Mucosa of descending colon (tissue), 3 donors: ENCODE results near the gene MAML2. TPM values are rescaled to one million over a fixed set of nuclear protein-coding genes. Genes with fewer than 3 reads are reported as not detected.
A peak's percentile ranks its signal among the peaks of the same experiment; 100 is the strongest.

Experiments
- ATAC-seq: fragments of 200-7000 bp; cut with Tn5 transposase; one replicate; pipeline ENCODE4 v1.9.1; 2020; ENCODE audit warnings: mild to moderate bottlenecking, moderate library complexity
- DNase-seq, 3 donors: peaks; one replicate each; pipeline ENCODE4 v3.0.0-alpha.2; 2020
- H3K36me3 ChIP-seq: fragments of 200-600 bp; one replicate; pipeline ENCODE4 v1.8.0; 2021; ENCODE audit warnings: low read depth, mild to moderate bottlenecking
- H3K4me1 ChIP-seq: fragments of 200-600 bp; one replicate; pipeline ENCODE4 v1.8.0; 2021; ENCODE audit warnings: low read depth, mild to moderate bottlenecking
- H3K4me3 ChIP-seq: fragments of 200-600 bp; one replicate; pipeline ENCODE4 v1.8.0; 2021; ENCODE audit warnings: mild to moderate bottlenecking
- H3K9me3 ChIP-seq: fragments of 200-600 bp; one replicate; pipeline ENCODE4 v1.8.0; 2021; ENCODE audit warnings: mild to moderate bottlenecking
- intact Hi-C, 2 donors: fragments of 100-400 bp; cut with DNase I in 1 of 2; cut with micrococcal nuclease in 1 of 2; formaldehyde crosslinking; loops; one replicate each; pipeline versions ENCODE4 v1.11.0 to v1.11.1; 2022; cut with DNase I, micrococcal nuclease
- total RNA-seq, 3 donors: library from RNA; stranded (reverse); fragmentation: NEBNext Ultra II Directional in 2 of 3; extraction: Animal tissue kit (Norgen Biotek cat#: 25700) in 2 of 3; gene quantifications; one replicate each; pipeline versions ENCODE4 v1.2.1 to v1.2.4, GENCODE V29; 2021 to 2023
- TF ChIP-seq, protein P1 (sequence below): fragments of 200-600 bp; IDR thresholded peaks from one replicate; pipeline ENCODE4 v1.8.0; 2022; ENCODE audit warnings: antibody characterized with exemption, mild to moderate bottlenecking
- donor health status: DM: no; HTN: no; CAD: no; lungs with moderate emphysema.
- donor health status: DM: no; HTN: no; CAD: no.
- donor health status: DM: no; HTN: yes; CAD: no.

MAML2 gene
- total RNA-seq, 3 donors from 2014 or later = 15.2 to 26.4 (median 15.8) TPM

DNA sequence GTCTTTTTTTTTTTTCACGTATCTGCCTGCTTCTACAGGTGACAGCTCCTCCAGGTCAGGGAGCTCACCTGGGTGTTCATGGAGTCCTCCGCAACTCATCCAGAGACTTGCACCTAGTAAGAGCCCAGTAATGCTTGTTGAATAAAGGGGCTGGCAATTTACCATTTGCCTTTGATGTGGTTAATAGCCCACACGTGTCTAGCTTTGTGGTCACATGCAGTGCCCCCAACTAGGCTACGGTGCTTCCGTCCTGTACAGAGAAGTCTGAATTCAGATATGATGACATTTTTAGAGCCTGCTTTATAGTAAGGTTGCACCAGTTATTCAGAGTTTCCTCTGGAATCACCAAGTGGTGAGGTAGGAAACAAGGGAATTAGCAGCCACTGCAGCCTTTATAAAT is 219.7 kb downstream of the MAML2 start:
- intact Hi-C loops = no loop called here
- Histone ChIP-seq H3K9me3 (no peaks in the 10 kb centered on the region), H3K4me1 (peaks cover 6% of the 10 kb centered on the region), H3K4me3 (no peak overlapping the region), H3K36me3 (no peaks in the 10 kb centered on the region)
- no peak for ATAC-seq
- DNase-seq = no peak
- TF ChIP-seq, protein P1, sequence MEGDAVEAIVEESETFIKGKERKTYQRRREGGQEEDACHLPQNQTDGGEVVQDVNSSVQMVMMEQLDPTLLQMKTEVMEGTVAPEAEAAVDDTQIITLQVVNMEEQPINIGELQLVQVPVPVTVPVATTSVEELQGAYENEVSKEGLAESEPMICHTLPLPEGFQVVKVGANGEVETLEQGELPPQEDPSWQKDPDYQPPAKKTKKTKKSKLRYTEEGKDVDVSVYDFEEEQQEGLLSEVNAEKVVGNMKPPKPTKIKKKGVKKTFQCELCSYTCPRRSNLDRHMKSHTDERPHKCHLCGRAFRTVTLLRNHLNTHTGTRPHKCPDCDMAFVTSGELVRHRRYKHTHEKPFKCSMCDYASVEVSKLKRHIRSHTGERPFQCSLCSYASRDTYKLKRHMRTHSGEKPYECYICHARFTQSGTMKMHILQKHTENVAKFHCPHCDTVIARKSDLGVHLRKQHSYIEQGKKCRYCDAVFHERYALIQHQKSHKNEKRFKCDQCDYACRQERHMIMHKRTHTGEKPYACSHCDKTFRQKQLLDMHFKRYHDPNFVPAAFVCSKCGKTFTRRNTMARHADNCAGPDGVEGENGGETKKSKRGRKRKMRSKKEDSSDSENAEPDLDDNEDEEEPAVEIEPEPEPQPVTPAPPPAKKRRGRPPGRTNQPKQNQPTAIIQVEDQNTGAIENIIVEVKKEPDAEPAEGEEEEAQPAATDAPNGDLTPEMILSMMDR = no peak

- TF ChIP-seq, protein P1 = no peak
- Histone ChIP-seq H3K36me3 (no peaks in the 10 kb centered on the region), H3K4me3 (no peak overlapping the region), H3K4me1 (peaks cover 3% of the 10 kb centered on the region), H3K9me3 (no peaks in the 10 kb centered on the region)
- intact Hi-C loops = no loop called here
- no peak for ATAC-seq
- no peak for DNase-seq
Observed at GRCh38 chr11:96122601-96123074, 220.4 kb downstream of the MAML2 start.

DNA sequence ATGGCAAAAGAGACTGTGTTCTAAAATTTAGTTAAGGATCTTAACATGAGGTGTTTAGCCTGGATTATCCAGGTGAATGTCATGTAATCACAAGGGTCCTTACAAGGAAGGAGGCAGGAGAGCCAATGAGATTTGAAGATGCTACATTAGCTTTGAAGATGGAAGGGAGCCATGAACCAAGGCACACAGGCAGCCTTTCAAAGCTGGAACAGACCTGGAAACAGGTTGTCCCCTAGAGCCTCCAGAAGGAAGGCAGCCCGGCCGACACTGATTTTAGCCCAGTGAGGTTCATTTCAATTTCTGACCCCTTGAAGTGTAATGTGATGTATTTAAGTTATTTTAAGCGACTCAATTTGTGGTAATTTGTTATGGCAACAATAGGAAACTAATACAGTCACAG is 223.8 kb downstream of the MAML2 start:
- no peaks in the 10 kb centered on the region for H3K9me3 ChIP-seq
- intact Hi-C loops = no loop called here

GRCh38 chr11:96116376-96116775 is 226.6 kb downstream of the MAML2 start:
- Histone ChIP-seq H3K4me1 (no peaks in the 10 kb centered on the region), H3K36me3 (no peaks in the 10 kb centered on the region), H3K4me3 (no peak overlapping the region), H3K9me3 (no peaks in the 10 kb centered on the region)
- no peak for ATAC-seq
- DNase-seq = no peak
- intact Hi-C loops = no loop called here
- TF ChIP-seq, protein P1 = no peak

More for the DNA sequence above, 223.8 kb downstream of the MAML2 start:
- TF ChIP-seq, protein P1 = no peak
- Histone ChIP-seq H3K4me3 (no peak overlapping the region), H3K4me1 (no peaks in the 10 kb centered on the region), H3K36me3 (no peaks in the 10 kb centered on the region)
- ATAC-seq (no peak), DNase-seq (no peak)

GRCh38 chr11:96114178-96115064 is 228.6 kb downstream of the MAML2 start:
- no peaks in the 10 kb centered on the region for H3K9me3 ChIP-seq
- H3K4me1 ChIP-seq = no peaks in the 10 kb centered on the region
- H3K4me3 ChIP-seq = no peak overlapping the region
- no peaks in the 10 kb centered on the region for H3K36me3 ChIP-seq
- intact Hi-C loops = no loop called here
- ATAC-seq = peak; percentile 65
- DNase-seq = peak in 1 of 3 donors; percentile 16
- TF ChIP-seq, protein P1 = no peak
